NK-92 (cell line): ENCODE measurements around the gene TSSK1B.
"Not testable (repeated sequence)": the region's sequence is repeated elsewhere in the genome, so short reads cannot be mapped to it uniquely, and the experiment has no call there.

Experiments used
- DNase-seq: peaks from one replicate; lab custom pipeline; 2025; ENCODE audit not compliant: unreplicated experiment; lab: John Stamatoyannopoulos, UW

The TSSK1B gene

DNA sequence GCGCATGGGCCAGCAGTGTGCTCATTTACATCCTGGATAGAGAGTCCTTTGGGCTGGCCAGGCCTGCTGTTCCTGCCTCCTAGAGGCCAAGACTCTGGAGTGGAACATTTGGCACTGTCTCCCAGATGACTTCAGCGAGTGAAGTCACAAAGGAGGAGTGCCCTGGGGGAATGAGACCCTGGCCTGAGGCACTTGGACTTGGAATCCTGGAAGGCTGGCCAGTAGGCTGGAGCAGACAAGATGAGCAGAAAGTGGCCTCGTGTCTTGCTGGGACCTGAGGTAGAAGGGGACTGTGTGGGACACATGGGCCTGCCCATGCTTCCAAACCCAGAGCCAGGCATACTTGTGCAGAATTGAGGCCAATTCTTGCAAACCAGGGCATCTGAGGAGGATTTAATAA, at the start of gene TSSK1B:
TSSK1B (minus strand) TSS at position 101 of the 400 bp plus-strand sequence. CDS start 150 bp downstream, outside the sequence.
- DNase-seq: no peak

- DNase-seq: no peak
Observed at GRCh38 chr5:113480243-113480642, 45.5 kb upstream of the TSSK1B start.

- DNase-seq: no peak
Observed at GRCh38 chr5:113478691-113479090, 43.9 kb upstream of the TSSK1B start.

GRCh38 chr5:113474100-113474728, 39.4 kb upstream of the TSSK1B start:
- DNase-seq: no peak

GRCh38 chr5:113463032-113463431, 28.2 kb upstream of the TSSK1B start:
- no peak for DNase-seq

DNA sequence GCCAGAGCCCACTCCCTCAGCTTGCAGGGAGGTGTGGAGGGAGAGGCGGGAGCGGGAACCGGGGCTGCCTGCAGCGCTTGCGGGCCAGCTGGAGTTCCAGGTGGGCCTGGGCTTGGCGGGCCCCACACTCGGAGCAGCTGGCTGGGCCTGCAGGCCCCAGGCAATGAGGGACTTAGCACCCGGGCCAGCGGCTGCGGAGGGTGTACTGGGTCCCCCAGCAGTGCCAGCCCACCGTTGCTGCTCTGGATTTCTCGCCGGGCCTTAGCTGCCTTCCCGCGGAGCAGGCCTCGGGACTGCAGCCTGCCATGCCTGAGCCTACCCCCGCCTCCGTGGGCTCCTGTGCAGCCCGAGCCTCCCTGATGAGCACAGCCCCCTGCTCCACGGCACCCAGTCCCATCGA, 22.3 kb upstream of the TSSK1B start:
- not testable (repeated sequence) for DNase-seq

DNA sequence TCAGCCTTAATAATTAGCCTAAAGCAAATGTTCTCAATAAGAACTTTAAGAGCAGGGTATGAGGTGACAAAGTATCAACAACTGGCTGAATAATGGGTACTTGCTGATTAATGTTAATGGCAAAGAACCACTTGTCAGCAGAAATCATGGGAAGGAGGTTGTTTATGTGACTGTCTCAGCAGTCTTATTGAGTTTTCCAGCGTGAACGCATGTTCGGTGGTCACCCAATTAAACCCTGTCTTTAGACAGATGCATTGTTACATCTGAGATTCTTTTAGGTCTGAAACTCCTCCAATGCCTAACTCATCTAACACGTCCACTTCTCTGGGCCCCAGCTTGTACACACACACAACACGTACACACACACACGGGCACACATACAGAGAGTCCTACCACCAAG, 18.2 kb upstream of the TSSK1B start:
- DNase-seq: no peak

DNA sequence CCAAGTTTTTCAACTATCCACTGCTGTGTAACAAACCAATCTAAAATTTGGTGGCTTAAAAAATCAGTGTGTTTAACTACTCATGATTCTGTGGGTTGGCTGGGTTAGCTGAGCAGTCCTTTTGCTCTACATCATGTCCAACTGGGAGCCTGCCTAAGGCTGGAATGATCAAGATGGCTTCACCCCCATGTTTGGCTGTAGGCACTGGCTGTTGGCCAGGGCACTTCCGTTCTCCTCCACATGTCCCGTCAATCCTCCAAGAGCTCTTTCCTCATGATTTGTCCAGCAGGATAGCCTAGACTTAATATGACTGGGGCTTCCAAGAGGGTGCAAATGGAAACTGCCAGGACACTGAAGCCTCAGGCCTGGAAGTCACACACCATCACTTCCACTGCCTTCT, 17.0 kb upstream of the TSSK1B start:
- DNase-seq: no peak

- no peak for DNase-seq
Observed at GRCh38 chr5:113450929-113451328, 16.1 kb upstream of the TSSK1B start.

GRCh38 chr5:113450462-113450861, 15.7 kb upstream of the TSSK1B start:
- no peak for DNase-seq

DNA sequence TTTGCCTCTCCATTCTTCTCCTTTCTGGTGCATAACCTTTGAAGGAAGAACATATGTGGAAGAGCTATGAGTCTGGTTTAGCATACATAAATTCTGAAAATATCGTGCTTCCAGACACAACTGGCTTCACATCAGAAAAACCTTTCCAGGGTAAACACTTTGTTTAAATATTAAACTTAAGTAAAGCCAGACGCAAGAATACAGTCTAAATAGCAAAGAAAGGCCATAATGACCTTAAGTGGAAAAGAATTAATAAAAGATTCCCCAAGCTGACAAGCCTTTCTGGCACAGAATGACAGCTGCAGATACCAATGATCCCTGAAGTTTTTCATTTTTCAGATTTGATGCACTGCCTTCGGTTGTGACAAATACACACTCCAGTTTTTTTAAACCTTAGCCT, 13.5 kb upstream of the TSSK1B start:
- DNase-seq: no peak

GRCh38 chr5:113447498-113448050, 12.8 kb upstream of the TSSK1B start:
- DNase-seq: no peak

GRCh38 chr5:113446358-113446927, 11.7 kb upstream of the TSSK1B start:
- DNase-seq: no peak

- DNase-seq: no peak
Observed at GRCh38 chr5:113437111-113437510, 2.3 kb upstream of the TSSK1B start.

DNA sequence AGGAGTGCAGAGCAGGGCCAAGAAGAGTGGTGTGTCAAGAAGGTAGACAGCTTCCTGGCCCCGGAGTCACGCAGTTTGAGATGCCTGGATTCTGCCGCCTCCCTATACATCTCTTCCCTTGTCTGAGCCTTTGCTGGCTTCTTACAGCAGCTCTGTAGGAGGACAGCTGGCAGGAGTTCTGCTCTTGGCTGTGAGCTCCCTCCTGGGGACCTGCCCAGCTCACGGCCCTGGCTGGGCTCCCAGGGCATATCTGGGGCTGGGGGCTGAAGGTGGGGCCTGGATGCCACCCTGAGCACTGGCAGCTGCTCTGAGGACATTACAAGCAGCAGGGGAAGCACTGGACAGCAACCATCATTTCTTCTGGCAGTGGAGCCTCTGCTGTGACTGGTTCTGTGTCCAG, 786 bp upstream of the TSSK1B start:
- no peak for DNase-seq

GRCh38 chr5:113433862-113434612, 752 bp downstream of the TSSK1B start:
- no peak for DNase-seq

DNA sequence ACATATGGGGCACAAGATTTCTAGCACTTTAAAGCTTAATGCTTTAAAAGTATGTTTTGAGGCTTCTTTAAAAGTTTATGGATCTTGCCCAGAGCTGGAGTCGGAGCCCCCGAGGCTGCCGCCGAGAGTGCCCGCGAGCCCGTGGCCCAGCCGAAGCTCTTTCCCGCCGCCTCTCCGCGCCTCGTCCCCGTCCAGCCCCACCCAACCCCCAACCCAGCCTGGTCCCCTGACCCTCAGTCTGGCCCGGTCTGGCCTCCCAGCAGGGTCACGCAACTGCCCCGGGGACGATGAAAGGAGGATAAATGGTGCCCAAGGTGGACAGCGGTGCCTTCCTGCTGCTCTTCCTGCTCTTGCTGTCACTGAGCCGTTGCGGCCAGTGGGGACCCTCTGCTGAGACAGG, 1.7 kb downstream of the TSSK1B start:
- no peak for DNase-seq

GRCh38 chr5:113427871-113428574, 6.8 kb downstream of the TSSK1B start:
- no peak for DNase-seq

DNA sequence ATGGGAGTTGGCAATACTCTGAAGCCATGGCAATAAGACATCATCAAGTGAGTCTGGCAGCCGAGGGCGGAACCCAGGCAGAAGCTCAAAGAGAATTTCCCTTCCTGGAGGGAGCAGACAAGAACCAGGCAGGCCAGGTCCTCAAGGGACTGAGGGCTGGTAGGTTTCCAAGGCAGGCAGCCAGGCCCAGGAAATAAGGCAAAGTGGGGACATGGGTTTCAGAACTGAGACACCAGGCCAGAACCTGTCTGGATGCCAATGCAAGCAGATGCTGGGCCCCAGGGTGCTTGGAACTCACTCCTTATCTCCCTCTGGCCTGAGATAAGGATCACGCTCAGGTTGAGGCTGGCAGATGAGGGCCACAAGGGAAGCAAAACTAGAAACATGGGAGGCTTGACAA, 8.9 kb downstream of the TSSK1B start:
- DNase-seq: no peak

DNA sequence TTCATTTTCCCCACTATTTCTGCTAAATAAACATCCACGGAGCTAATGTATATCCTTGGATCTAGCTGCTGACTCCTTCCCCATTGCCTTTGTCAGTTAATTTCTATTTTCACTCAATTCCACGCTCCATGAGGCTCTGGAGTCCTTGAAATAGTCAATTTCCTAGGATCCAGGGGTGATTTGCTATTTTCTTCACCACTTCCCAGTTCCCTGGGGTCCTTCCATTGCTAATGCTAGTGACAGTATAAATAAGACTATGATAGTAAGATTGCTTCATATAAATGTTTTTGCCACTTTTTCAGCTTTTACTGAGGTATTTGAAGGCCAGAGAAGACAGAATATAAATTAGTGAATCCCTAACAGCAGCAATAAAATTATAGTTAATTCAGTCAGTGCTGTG, 13.1 kb downstream of the TSSK1B start:
- no peak for DNase-seq

DNA sequence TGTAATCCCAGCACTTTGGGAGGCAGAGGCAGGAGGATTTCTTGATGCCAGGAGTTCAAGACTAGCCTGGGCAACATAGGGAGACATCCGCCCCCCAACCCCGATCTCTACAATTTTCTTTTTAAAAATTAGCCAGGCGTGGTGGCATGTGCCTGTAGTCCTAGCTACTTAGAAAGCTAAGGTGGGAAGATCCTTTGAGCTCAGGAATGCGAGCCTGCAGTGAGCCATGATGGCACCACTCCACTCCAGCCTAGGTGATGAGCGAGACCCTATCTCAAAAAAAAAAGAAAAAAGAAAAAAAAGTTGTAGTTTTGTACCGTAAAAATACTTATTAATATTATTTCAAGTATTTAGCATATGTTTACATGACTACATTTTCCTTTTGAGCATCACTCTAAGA, 29.3 kb downstream of the TSSK1B start:
- no peak for DNase-seq
